ENCODE data around the gene ECPAS. TPM values are rescaled to one million over a fixed set of nuclear protein-coding genes. Genes with fewer than 3 reads are reported as not detected.

ECPAS gene
- total RNA-seq, 1 experiment from 2014 or later = 122 TPM

DNA sequence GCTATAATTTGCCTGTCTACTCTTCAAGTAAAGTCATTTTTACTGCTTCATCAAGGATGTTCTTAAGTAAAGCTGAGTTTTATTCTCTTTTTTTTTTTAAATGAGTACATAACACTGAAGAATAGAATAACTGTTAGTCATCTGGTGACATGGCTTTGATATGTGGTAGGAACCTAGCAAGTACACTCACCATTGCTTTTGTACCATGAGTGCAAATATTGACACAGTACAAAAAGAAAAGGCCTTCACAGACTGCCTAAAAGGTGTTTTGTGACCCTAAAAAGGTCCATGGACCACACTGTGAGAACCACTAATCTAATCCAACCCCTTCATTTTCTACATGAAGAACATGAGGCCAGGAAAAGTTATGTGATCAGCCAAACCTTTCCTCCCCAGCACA is 55.0 kb downstream of the ECPAS start (continued):
- TF ChIP-seq, protein P1, sequence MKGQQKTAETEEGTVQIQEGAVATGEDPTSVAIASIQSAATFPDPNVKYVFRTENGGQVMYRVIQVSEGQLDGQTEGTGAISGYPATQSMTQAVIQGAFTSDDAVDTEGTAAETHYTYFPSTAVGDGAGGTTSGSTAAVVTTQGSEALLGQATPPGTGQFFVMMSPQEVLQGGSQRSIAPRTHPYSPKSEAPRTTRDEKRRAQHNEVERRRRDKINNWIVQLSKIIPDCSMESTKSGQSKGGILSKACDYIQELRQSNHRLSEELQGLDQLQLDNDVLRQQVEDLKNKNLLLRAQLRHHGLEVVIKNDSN (CRISPR knock-in tag; IDR thresholded peaks at IDR 0.05) = no peak
- TF ChIP-seq, protein P2, sequence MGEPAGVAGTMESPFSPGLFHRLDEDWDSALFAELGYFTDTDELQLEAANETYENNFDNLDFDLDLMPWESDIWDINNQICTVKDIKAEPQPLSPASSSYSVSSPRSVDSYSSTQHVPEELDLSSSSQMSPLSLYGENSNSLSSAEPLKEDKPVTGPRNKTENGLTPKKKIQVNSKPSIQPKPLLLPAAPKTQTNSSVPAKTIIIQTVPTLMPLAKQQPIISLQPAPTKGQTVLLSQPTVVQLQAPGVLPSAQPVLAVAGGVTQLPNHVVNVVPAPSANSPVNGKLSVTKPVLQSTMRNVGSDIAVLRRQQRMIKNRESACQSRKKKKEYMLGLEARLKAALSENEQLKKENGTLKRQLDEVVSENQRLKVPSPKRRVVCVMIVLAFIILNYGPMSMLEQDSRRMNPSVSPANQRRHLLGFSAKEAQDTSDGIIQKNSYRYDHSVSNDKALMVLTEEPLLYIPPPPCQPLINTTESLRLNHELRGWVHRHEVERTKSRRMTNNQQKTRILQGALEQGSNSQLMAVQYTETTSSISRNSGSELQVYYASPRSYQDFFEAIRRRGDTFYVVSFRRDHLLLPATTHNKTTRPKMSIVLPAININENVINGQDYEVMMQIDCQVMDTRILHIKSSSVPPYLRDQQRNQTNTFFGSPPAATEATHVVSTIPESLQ (CRISPR knock-in tag; IDR thresholded peaks at IDR 0.05) = no peak
- TF ChIP-seq OVOL2 (CRISPR knock-in tag; IDR thresholded peaks at IDR 0.05; ENCODE audit: borderline replicate concordance) = no peak
- TF ChIP-seq NR2C2 (CRISPR knock-in tag; IDR thresholded peaks at IDR 0.05) = no peak
- TF ChIP-seq, protein P3, sequence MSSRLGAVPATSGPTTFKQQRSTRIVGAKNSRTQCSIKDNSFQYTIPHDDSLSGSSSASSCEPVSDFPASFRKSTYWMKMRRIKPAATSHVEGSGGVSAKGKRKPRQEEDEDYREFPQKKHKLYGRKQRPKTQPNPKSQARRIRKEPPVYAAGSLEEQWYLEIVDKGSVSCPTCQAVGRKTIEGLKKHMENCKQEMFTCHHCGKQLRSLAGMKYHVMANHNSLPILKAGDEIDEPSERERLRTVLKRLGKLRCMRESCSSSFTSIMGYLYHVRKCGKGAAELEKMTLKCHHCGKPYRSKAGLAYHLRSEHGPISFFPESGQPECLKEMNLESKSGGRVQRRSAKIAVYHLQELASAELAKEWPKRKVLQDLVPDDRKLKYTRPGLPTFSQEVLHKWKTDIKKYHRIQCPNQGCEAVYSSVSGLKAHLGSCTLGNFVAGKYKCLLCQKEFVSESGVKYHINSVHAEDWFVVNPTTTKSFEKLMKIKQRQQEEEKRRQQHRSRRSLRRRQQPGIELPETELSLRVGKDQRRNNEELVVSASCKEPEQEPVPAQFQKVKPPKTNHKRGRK (CRISPR knock-in tag; IDR thresholded peaks at IDR 0.05; ENCODE audit: borderline replicate concordance) = no peak

- no peaks in the 10 kb centered on the region for H3K27me3 Mint-ChIP-seq (ENCODE audit: low read depth)
- no peak overlapping the region for H3K4me3 Mint-ChIP-seq
- DNase-seq (ENCODE audit: low spot score) (no peak), ATAC-seq (no peak)
- no peaks in the 10 kb centered on the region for H3K4me1 Mint-ChIP-seq
- H3K9me3 Mint-ChIP-seq = no peaks in the 10 kb centered on the region
- peaks cover 70% of the 10 kb centered on the region for H3K36me3 Mint-ChIP-seq
- POLR2A ChIA-PET = no interaction called here
- H3K27ac Mint-ChIP-seq = no peak overlapping the region
- TF ChIP-seq TCF7 (CRISPR knock-in tag; IDR thresholded peaks at IDR 0.05; ENCODE audit: low read depth) (no peak), JAZF1 (CRISPR knock-in tag; IDR thresholded peaks at IDR 0.05) (no peak)
- CTCF ChIA-PET = no interaction called here
Measured at GRCh38 chr9:111427186-111427585, 57.0 kb downstream of the ECPAS start.

DNA sequence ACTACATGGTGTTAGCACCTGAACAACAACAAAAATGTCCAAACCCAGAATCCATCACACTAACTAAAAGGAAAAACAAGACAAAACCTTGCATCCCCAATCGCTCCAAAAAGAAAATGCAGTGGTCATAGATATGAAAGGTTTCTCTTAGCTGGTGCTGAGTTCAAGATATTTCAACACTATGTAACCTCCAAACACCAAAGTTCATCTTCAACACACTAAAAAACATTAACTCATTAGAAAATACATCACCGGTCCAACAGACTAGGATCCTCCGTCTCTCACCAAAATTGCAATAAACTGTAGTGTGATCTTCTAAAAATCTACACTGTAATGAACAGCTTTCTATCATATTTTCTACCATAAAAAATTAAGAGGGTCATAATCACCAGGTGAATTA is 60.8 kb downstream of the ECPAS start:
- CTCF ChIA-PET = interaction anchor here (1.7 kb wide), 1 partner anchor 23 kb away, joined by 3 read pairs; no protein-coding TSS in a partner anchor
- ATAC-seq = no peak

More for the DNA sequence above, 60.8 kb downstream of the ECPAS start:
- Mint-ChIP-seq H3K4me3 (no peak overlapping the region), H3K27me3 (ENCODE audit: low read depth) (no peaks in the 10 kb centered on the region), H3K4me1 (no peaks in the 10 kb centered on the region), H3K9me3 (no peaks in the 10 kb centered on the region), H3K36me3 (peaks cover 58% of the 10 kb centered on the region), H3K27ac (peak overlapping the region; percentile 51; the same call in 1 of the 2 replicates)
- POLR2A ChIA-PET = no interaction called here
- TF ChIP-seq RORB (CRISPR knock-in tag; IDR thresholded peaks at IDR 0.05) (no peak), AR (CRISPR knock-in tag; IDR thresholded peaks at IDR 0.05) (no peak), HMGA2 (CRISPR knock-in tag; IDR thresholded peaks at IDR 0.05) (no peak), ZNF121 (CRISPR knock-in tag; IDR thresholded peaks at IDR 0.05) (no peak), GTF2I (CRISPR knock-in tag; conservative IDR thresholded peaks at IDR 0.05) (no peak), MYBL2 (CRISPR knock-in tag; IDR thresholded peaks at IDR 0.05) (no peak), KAT7 (CRISPR knock-in tag; IDR thresholded peaks at IDR 0.05; ENCODE audit: borderline replicate concordance) (no peak), ATF1 (CRISPR knock-in tag; IDR thresholded peaks at IDR 0.05) (no peak), ZBTB21 (CRISPR knock-in tag; IDR thresholded peaks at IDR 0.05; ENCODE audit: borderline replicate concordance) (no peak), SMAD4 (CRISPR knock-in tag; IDR thresholded peaks at IDR 0.05) (no peak), OVOL2 (CRISPR knock-in tag; IDR thresholded peaks at IDR 0.05; ENCODE audit: borderline replicate concordance) (no peak), TEAD4 (CRISPR knock-in tag; IDR thresholded peaks at IDR 0.05) (no peak), TEAD1 (CRISPR knock-in tag; IDR thresholded peaks at IDR 0.05) (no peak), CDX4 (CRISPR knock-in tag; IDR thresholded peaks at IDR 0.05; ENCODE audit: borderline replicate concordance) (no peak)
- TF ChIP-seq, protein P4, sequence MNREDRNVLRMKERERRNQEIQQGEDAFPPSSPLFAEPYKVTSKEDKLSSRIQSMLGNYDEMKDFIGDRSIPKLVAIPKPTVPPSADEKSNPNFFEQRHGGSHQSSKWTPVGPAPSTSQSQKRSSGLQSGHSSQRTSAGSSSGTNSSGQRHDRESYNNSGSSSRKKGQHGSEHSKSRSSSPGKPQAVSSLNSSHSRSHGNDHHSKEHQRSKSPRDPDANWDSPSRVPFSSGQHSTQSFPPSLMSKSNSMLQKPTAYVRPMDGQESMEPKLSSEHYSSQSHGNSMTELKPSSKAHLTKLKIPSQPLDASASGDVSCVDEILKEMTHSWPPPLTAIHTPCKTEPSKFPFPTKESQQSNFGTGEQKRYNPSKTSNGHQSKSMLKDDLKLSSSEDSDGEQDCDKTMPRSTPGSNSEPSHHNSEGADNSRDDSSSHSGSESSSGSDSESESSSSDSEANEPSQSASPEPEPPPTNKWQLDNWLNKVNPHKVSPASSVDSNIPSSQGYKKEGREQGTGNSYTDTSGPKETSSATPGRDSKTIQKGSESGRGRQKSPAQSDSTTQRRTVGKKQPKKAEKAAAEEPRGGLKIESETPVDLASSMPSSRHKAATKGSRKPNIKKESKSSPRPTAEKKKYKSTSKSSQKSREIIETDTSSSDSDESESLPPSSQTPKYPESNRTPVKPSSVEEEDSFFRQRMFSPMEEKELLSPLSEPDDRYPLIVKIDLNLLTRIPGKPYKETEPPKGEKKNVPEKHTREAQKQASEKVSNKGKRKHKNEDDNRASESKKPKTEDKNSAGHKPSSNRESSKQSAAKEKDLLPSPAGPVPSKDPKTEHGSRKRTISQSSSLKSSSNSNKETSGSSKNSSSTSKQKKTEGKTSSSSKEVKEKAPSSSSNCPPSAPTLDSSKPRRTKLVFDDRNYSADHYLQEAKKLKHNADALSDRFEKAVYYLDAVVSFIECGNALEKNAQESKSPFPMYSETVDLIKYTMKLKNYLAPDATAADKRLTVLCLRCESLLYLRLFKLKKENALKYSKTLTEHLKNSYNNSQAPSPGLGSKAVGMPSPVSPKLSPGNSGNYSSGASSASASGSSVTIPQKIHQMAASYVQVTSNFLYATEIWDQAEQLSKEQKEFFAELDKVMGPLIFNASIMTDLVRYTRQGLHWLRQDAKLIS (CRISPR knock-in tag; IDR thresholded peaks at IDR 0.05; ENCODE audit: borderline replicate concordance) = no peak
- no peak for DNase-seq (ENCODE audit: low spot score)

All from WTC11 (cell line).